Fibroblast of peridontal ligament (primary cell): ENCODE measurements around the gene CLHC1.
"Not testable (repeated sequence)": the region's sequence is repeated elsewhere in the genome, so short reads cannot be mapped to it uniquely, and the experiment has no call there.

Source experiments
- DNase-seq: peaks from one replicate; pipeline ENCODE4 v3.0.0-alpha.2; 2010; ENCODE audit errors: extremely low read depth

The CLHC1 gene

DNA sequence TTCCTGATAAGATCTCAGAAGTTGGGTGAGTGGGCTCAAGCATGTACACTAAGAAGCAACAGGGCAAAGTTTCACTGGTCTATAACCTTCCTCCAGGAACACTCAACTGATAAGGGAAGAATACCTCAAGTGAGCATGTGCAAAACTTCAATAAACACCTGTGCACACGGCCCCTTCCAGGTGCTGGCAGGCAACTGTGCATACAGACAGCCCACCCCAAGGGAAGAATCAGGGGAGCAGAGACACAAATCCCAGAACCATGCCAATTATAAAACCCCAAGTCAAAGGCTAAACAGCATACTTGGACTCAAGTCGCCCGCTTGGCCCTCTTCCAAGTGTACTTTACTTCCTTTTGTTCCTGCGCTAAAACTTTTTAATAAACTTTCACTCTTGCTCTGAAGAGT is 96.0 kb downstream of the CLHC1 start:
- no peak for DNase-seq

DNA sequence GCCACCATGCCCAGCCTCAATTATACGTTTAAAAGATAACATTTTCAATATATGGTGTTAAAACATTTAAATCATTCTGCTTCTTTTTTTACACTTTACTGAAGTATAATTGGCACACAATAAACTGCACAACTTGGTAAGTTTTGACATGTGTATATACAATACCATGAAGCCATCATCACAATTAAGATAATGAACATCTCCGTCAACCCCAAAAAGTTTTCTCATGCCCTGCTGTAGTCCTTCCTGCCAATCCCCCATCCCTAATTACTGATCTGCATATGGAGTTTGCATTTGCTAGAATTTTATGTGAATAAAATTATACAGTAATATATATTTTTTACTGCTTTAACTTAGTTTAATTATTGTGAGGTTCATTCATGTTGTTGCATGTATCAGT is 96.6 kb downstream of the CLHC1 start:
- DNase-seq: no peak

DNA sequence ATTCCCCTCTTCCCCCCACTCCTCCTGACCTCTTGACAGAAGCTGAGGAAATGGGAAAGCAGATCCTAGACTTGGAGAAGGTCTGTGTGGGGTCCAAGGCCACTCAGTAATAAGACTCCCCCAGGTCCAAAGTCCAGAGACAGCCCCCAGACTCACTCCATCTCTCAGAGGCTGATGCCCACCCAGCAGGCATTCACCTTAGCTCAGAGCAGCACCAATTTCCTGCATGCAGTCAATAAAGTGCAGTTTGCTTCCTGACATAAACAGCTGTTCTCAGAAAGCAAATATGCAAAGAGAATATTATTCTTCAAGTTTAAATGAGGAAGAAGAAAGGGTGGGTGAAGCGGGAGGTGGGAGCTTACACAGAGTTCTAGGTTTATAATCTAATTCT is 97.8 kb downstream of the CLHC1 start:
- DNase-seq: no peak

DNA sequence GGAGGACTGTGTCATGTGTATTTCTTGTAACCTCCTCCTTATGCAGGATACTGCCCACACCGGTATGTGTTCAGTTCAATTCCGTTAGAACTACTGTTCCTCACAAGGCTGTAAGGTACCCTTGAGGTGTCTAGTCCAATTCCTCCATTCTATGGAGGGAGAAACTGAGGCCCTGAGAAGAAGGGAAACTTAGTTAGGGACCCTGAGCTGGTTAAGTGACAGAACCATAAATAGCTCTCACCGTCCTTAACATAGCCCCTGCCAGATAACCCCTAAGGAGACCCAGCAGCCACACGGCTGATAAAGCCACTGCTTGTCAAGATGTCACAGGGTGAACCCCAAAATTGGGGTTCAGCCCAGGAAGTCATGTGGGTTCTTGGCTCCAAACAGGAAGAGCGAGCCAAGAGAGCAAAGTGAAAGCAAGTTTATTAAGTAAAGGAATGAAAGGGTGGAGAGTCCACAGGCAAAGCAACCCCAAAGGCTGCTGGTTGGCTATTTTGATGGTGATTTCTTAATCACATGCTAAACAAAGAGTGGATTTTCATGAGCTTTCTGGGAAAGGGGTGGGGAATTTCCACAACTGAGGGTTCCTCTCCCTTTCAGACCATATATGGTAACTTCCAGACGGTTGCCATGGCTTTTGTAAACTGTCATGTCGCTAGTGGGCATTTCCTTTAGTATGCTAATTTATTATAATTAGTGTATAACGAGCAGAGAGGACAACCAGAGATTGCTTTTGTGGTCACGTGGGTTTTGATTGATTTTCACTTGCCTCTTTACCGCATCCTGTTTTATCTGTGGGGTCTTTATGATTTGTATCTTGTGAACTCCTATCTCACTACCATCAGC is 98.4 kb downstream of the CLHC1 start:
- DNase-seq: peak; percentile 97

DNA sequence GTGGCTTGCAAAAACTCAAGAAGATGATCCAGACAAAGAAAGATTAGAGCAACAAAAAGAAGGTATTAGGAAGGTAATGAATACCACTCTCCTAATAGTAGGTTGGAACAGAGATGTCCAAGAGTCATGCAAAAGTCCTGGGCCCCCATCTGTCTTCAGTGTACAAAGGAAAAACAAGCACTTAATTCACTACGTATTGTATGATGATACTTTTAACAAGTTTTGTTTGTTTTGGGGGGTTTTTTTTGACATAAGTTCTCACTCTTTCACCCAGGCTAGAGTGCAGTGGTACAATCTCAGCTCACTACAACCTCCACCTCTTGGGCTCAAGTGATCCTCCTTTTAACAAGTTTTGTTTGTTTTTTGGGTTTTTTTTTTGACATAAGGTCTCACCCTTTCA is 101.2 kb downstream of the CLHC1 start:
- no peak for DNase-seq

DNA sequence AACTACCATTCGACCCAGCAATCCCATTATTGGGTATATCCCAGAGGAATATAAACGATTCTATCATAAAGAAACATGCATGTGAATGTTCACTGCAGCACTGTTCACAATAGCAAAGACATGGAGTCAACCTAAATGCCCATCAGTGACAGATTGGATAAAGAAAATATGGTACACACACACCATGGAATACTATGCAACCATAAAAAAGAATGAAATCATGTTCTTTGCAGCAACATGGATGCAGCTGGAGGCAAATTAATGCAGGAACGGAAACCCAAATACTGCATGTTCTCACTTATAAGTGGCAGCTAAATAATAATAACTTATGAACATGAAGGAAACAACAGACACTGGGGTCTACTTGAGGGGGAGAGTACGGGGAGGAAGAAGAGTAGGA is 105.5 kb downstream of the CLHC1 start:
- not testable (repeated sequence) for DNase-seq
